Stomach (tissue), 9 donors: ENCODE data around the gene KCNH1. TPM values are rescaled to one million over a fixed set of nuclear protein-coding genes. Genes with fewer than 3 reads are reported as not detected.

Experiments
- DNase-seq, 2 donors: peaks; one replicate each; pipeline versions ENCODE4 v3.0.0 to v3.0.0-alpha.2; 2013 to 2019
- H3K27ac ChIP-seq, 5 donors: fragments of 200-600 bp in 4 of 5; sonication (generic) in 4 of 5; one replicate each; pipeline ENCODE4 v1.5.1; 2013 to 2019; ENCODE audit warnings: mild to moderate bottlenecking in 1 of 5, moderate library complexity in 1 of 5
- H3K27me3 ChIP-seq, 3 donors: fragments of 200-600 bp; sonication (generic); one replicate each; pipeline ENCODE4 v1.5.1; 2017 to 2019; ENCODE audit warnings: mixed run types in 1 of 3
- H3K36me3 ChIP-seq, 4 donors: fragments of 200-600 bp; sonication (generic); 1 replicate in 3 of 4; 2 replicates in 1 of 4; pipeline ENCODE4 v1.5.1; 2016 to 2019
- H3K4me1 ChIP-seq, 4 donors: fragments of 200-600 bp; sonication (generic); one replicate each; pipeline ENCODE4 v1.5.1; 2016 to 2019
- H3K4me3 ChIP-seq, 4 donors: fragments of 200-600 bp; sonication (generic) in 3 of 4; one replicate each; pipeline ENCODE4 v1.5.1; 2016 to 2019; ENCODE audit warnings: mild to moderate bottlenecking in 1 of 4
- H3K9me3 ChIP-seq, 4 donors: fragments of 200-600 bp; sonication (generic); one replicate each; pipeline ENCODE4 v1.5.1; 2016 to 2019
- EP300 ChIP-seq: sonication (generic); formaldehyde crosslinking; IDR thresholded peaks from one replicate; pipeline ENCODE4 v1.6.1; 2017; ENCODE audit warnings: antibody characterized with exemption
- POLR2A ChIP-seq, 4 donors: fragments of 450-650 bp; IDR thresholded peaks; one replicate each; pipeline ENCODE4 v1.6.1; 2016; ENCODE audit warnings: antibody characterized with exemption in 4 of 4, control low read depth in 2 of 4, mild to moderate bottlenecking in 1 of 4, moderate library complexity in 1 of 4
- POLR2AphosphoS5 ChIP-seq, 3 donors: sonication (generic); formaldehyde crosslinking; IDR thresholded peaks; one replicate each; pipeline ENCODE4 v1.6.1; 2016; ENCODE audit warnings: antibody characterized with exemption in 3 of 3
- WGBS, 5 donors: extraction: QIAGEN DNeasy Blood & Tissue Kit in 3 of 5; methylation state at CpG; one replicate each; pipeline versions ENCODE4 v1.1.5 to v1.1.7; 2013 to 2018; 5-methylcytosine and 5-hydroxymethylcytosine counted together
- intact Hi-C: fragments of 100-400 bp; cut with DNase I; formaldehyde crosslinking; loops from one replicate; pipeline ENCODE4 v1.15.1; 2023; ENCODE audit warnings: low total_unique reads
- polyA plus RNA-seq, 3 donors: library from polyadenylated mRNA; stranded (reverse); fragments of 200-250 nt; gene quantifications; one replicate each; pipeline ENCODE4 v1.2.3, GENCODE V29; 2013
- total RNA-seq, 5 donors: library from RNA; depleted of rRNA; stranded (reverse); fragments of >200 nt; gene quantifications; one replicate each; pipeline versions ENCODE4 v1.1.0 to v1.2.3, GENCODE V29; 2014 to 2016
- TF ChIP-seq, protein P1 (sequence below), 7 experiments: fragments of 450-650 bp in 4 of 7; fragments of 200-600 bp in 3 of 7; sonication (generic) in 3 of 7; IDR thresholded peaks; one replicate each; pipeline ENCODE4 v1.5.1; 2016 to 2019; ENCODE audit warnings: antibody characterized with exemption in 7 of 7, control low read depth in 2 of 7, mild to moderate bottlenecking in 1 of 7
- donor health status: healthy with polysubstance abuse.
- donor health status: Bipolar disorder and iron deficiency.
- donor health status: healthy.

KCNH1 gene
- total and polyA plus RNA-seq, 8 donors: 0.10 to 6.8 (median 3.2) TPM; not detected in 1

DNA sequence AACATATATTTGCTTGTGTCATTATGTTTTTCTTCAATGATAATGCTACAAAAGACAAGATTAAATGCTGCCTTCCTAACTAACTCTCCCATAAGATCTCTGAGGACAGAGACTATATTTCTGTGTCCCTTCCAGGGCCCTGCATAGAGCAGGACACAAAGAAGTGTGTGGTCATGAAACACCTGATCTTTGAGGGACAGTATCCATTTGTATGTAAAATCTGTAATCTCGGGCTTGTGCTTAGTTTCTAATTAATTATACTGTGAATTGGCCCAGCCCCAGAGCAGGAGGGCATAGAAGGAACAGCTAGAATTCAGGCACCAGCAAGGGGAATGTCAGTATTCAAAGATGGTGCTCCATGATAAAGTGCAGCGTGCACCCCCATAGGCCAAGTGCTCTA lies 430.4 kb downstream of the KCNH1 start:
- Histone ChIP-seq H3K4me3 (no peak overlapping the region), H3K36me3 (no peaks in the 10 kb centered on the region), H3K27ac (no peak overlapping the region), H3K9me3 (no peaks in the 10 kb centered on the region), H3K4me1 (peaks cover 0 to 7% (median 3%) of the 10 kb centered on the region in 4 donors), H3K27me3 (no peaks in the 10 kb centered on the region)
- intact Hi-C loops: no loop called here
- 75 to 88% (median 82%) methylated on average over 2 of the region's 2 CpGs for WGBS, 5 donors
- DNase-seq: no peak
- TF ChIP-seq POLR2A (IDR thresholded peaks at IDR 0.05) (no peak), POLR2AphosphoS5 (IDR thresholded peaks at IDR 0.05) (no peak), EP300 (no peak)
- TF ChIP-seq, protein P1, sequence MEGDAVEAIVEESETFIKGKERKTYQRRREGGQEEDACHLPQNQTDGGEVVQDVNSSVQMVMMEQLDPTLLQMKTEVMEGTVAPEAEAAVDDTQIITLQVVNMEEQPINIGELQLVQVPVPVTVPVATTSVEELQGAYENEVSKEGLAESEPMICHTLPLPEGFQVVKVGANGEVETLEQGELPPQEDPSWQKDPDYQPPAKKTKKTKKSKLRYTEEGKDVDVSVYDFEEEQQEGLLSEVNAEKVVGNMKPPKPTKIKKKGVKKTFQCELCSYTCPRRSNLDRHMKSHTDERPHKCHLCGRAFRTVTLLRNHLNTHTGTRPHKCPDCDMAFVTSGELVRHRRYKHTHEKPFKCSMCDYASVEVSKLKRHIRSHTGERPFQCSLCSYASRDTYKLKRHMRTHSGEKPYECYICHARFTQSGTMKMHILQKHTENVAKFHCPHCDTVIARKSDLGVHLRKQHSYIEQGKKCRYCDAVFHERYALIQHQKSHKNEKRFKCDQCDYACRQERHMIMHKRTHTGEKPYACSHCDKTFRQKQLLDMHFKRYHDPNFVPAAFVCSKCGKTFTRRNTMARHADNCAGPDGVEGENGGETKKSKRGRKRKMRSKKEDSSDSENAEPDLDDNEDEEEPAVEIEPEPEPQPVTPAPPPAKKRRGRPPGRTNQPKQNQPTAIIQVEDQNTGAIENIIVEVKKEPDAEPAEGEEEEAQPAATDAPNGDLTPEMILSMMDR (IDR thresholded peaks at IDR 0.05): no peak

DNA sequence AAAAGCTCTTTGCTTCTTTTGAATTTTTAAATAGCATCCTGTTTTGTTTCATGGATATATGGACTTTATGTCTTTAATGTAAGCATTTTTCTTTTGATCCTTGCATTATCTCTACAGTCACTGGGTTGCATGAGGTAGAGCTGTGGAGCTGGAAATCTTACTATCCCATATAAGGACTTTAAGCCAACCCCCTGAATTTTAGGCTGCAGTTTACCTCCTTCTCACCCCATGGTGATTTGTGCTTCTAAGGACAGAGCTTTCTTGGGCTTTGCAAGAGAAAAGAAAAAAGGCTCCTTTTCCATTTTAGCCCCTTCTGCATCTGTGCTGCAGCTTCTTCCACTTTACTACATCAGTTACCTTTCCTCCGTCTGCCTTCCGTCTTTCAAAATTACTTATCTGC lies 431.4 kb downstream of the KCNH1 start:
- Histone ChIP-seq H3K4me3 (no peak overlapping the region), H3K36me3 (no peaks in the 10 kb centered on the region), H3K9me3 (no peaks in the 10 kb centered on the region), H3K27me3 (no peaks in the 10 kb centered on the region), H3K27ac (no peak overlapping the region), H3K4me1 (peaks cover 0 to 7% (median 3%) of the 10 kb centered on the region in 4 donors)
- 95 to 99% (median 99%) methylated on average over 2 of the region's 2 CpGs for WGBS, 5 donors
- TF ChIP-seq, protein P1 (IDR thresholded peaks at IDR 0.05): no peak
- TF ChIP-seq POLR2AphosphoS5 (IDR thresholded peaks at IDR 0.05) (no peak), POLR2A (IDR thresholded peaks at IDR 0.05) (no peak), EP300 (no peak)
- no peak for DNase-seq
- intact Hi-C loops: no loop called here

DNA sequence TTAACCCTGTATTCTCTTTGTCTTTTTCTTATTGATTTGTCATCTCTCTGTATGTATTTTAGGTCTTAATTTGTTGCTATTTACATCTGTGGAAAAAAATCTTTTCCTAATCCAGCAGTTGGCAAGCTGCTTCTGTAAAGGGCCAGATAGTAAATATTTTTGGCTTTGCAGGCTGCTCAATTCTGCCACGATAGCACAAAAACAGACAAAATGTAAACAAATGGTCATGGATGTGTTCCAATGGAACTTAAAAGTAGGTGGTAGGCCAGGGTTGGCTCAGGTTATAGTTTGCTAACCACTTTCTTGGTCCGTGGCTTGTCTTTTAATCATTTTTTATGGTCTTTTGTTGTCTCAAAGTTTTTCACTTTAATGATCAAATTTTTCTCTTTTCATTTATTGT lies 433.4 kb downstream of the KCNH1 start:
- no peak overlapping the region for H3K27ac ChIP-seq
- no peaks in the 10 kb centered on the region for H3K36me3 ChIP-seq
- no peak overlapping the region for H3K4me3 ChIP-seq
- no peaks in the 10 kb centered on the region for H3K9me3 ChIP-seq
- WGBS, 5 donors: 16 to 38% (median 24%) methylated on average over 2 of the region's 2 CpGs
- no peaks in the 10 kb centered on the region for H3K27me3 ChIP-seq
- DNase-seq: no peak
- peaks cover 0 to 7% (median 3%) of the 10 kb centered on the region in 4 donors for H3K4me1 ChIP-seq
- intact Hi-C loops: no loop called here
- TF ChIP-seq, protein P1 (IDR thresholded peaks at IDR 0.05): no peak
- no peak for TF ChIP-seq EP300
- TF ChIP-seq POLR2AphosphoS5 (IDR thresholded peaks at IDR 0.05): no peak
- TF ChIP-seq POLR2A (IDR thresholded peaks at IDR 0.05): no peak

DNA sequence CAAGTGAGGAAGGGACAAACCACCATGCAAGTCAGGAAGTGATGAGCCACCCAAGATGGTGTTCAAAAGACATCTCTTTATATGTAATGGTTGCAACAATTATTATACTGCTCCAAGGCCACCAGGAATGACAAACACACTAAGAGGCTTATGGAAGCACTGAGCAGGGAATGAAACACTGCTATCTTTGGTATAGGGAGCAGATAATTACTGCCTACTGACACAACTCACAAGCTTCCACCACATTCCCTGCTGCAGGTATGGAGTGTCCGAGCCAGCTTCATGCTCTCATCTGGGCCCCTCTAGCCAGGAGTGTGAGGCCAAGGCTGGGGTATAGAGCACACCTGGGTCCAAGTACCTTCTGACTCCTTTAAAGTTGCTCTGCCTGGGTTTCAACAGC lies 433.9 kb downstream of the KCNH1 start:
- H3K36me3 ChIP-seq: no peaks in the 10 kb centered on the region
- WGBS, 5 donors: 63 to 80% (median 74%) methylated on average over 1 of the region's 1 CpG
- peaks cover 0 to 7% (median 3%) of the 10 kb centered on the region in 4 donors for H3K4me1 ChIP-seq
- no peak for TF ChIP-seq POLR2A (IDR thresholded peaks at IDR 0.05)
- no peak for TF ChIP-seq POLR2AphosphoS5 (IDR thresholded peaks at IDR 0.05)
- no peak for TF ChIP-seq EP300
- TF ChIP-seq, protein P1 (IDR thresholded peaks at IDR 0.05): no peak
- no peaks in the 10 kb centered on the region for H3K9me3 ChIP-seq
- H3K4me3 ChIP-seq: no peak overlapping the region
- intact Hi-C loops: no loop called here
- H3K27ac ChIP-seq: no peak overlapping the region
- no peaks in the 10 kb centered on the region for H3K27me3 ChIP-seq
- no peak for DNase-seq
